GM12878 (cell line): ENCODE data around the gene PID1. TPM values are rescaled to one million over a fixed set of nuclear protein-coding genes. Genes with fewer than 3 reads are reported as not detected.

Experiments used
- ATAC-seq: fragments of 200-7000 bp; cut with Tn5 transposase; 3 replicates; pipeline ENCODE4 v1.9.1; 2020; ENCODE audit warnings: mild to moderate bottlenecking, moderate library complexity
- BruUV-seq: library from RNA; stranded (reverse); fragments of 400-500 nt; replicated peaks from 2 replicates; lab custom pipeline; 2021; lab: Mats Ljungman, UMichigan
- CTCF ChIA-PET: fragments of 300-600 bp; sonication (Branson Sonifier 250); formaldehyde crosslinking; extraction: SDS; loops from one replicate; lab custom pipeline; 2021; ENCODE audit warnings: inconsistent platforms; lab: Yijun Ruan, JAX
- POLR2A ChIA-PET: fragments of 350-600 bp; formaldehyde crosslinking; extraction: SDS; loops from one replicate; lab custom pipeline; 2021; ENCODE audit warnings: inconsistent platforms; lab: Charles Lee
- RAD21 ChIA-PET: fragments of 300-600 bp; sonication (Branson Sonifier 250); formaldehyde crosslinking; loops from one replicate; lab custom pipeline; 2023; ENCODE audit warnings: antibody characterized with exemption; ENCODE audit not compliant: unreplicated experiment; lab: Charles Lee
- SMC1A ChIA-PET: fragments of 300-600 bp; sonication (Branson Sonifier 250); formaldehyde crosslinking; loops from one replicate; lab custom pipeline; 2023; ENCODE audit not compliant: unreplicated experiment, uncharacterized antibody; lab: Charles Lee
- DNase-seq: peaks from one replicate; pipeline ENCODE4 v3.0.0-alpha.2; 2011; ENCODE audit warnings: low read depth, low spot score
- FAIRE-seq: peaks from 3 replicates; lab custom pipeline; 2011; peaks lifted over from hg19 to GRCh38; lab: Jason Lieb, UNC
- H2AFZ ChIP-seq: 2 replicates; pipeline ENCODE4 v1.6.0; 2011; ENCODE audit warnings: low read depth, low read length, control low read depth; ENCODE audit not compliant: control insufficient read depth
- H3K27ac ChIP-seq: 2 replicates; pipeline ENCODE4 v1.5.1; 2011; ENCODE audit warnings: control low read depth; ENCODE audit not compliant: control insufficient read depth, insufficient read depth
- H3K27me3 ChIP-seq, 2 experiments: replicated peaks in 1 of 2; 2 replicates each; pipeline versions ENCODE4 v1.6.0 to v1.6.1; 2011; ENCODE audit warnings: low read length in 1 of 2; ENCODE audit not compliant: control insufficient read depth in 2 of 2, insufficient read depth in 2 of 2
- H3K36me3 ChIP-seq, 2 experiments: 2 replicates each; pipeline ENCODE4 v1.5.1; 2011; ENCODE audit warnings: low read length in 1 of 2; ENCODE audit not compliant: control insufficient read depth in 2 of 2, insufficient read depth in 2 of 2
- H3K4me1 ChIP-seq: 2 replicates; pipeline ENCODE4 v1.6.1; 2011; ENCODE audit warnings: mild to moderate bottlenecking, low read length, moderate library complexity, mixed read lengths; ENCODE audit not compliant: control insufficient read depth, insufficient read depth
- H3K4me2 ChIP-seq: 2 replicates; pipeline ENCODE4 v1.6.0; 2011; ENCODE audit warnings: control low read depth; ENCODE audit not compliant: control insufficient read depth, insufficient read depth
- H3K4me3 ChIP-seq: fragments of 200-600 bp; sonication (generic); 2 replicates; pipeline ENCODE4 v1.5.1; 2016
- H3K79me2 ChIP-seq: 2 replicates; pipeline ENCODE4 v1.6.0; 2011; ENCODE audit warnings: low read length; ENCODE audit not compliant: control insufficient read depth, insufficient read depth
- H3K9ac ChIP-seq: 2 replicates; pipeline ENCODE4 v1.8.0; 2011; ENCODE audit warnings: low read length, control low read depth, mixed read lengths; ENCODE audit not compliant: control insufficient read depth, insufficient read depth
- H3K9me3 ChIP-seq: replicated peaks from 3 replicates; pipeline ENCODE4 v1.5.1; 2011; ENCODE audit warnings: mild to moderate bottlenecking, low read length; ENCODE audit not compliant: control insufficient read depth, insufficient read depth
- H4K20me1 ChIP-seq: 2 replicates; pipeline ENCODE4 v1.6.0; 2011; ENCODE audit not compliant: control insufficient read depth, insufficient read depth
- BRCA1 ChIP-seq: IDR thresholded peaks from 2 replicates; pipeline ENCODE4 v1.6.1; 2011; ENCODE audit warnings: low read depth, low read length, improper control_type of control experiment
- CREM ChIP-seq: IDR thresholded peaks from 2 replicates; pipeline ENCODE4 v1.6.1; 2014; ENCODE audit warnings: antibody characterized with exemption, low read depth
- IKZF2 ChIP-seq, 2 experiments: fragments of 450-650 bp; IDR thresholded peaks; 2 replicates each; pipeline ENCODE4 v1.6.1; 2017; ENCODE audit warnings: mild to moderate bottlenecking in 2 of 2, moderate library complexity in 2 of 2
- LARP7 ChIP-seq: fragments of 450-650 bp; IDR thresholded peaks from 2 replicates; pipeline ENCODE4 v1.6.1; 2017; ENCODE audit warnings: mild to moderate bottlenecking
- MEF2B ChIP-seq: fragments of 450-650 bp; IDR thresholded peaks from 2 replicates; pipeline ENCODE4 v1.6.1; 2018; ENCODE audit warnings: mild to moderate bottlenecking, moderate library complexity; ENCODE audit not compliant: partially characterized antibody, poor library complexity, severe bottlenecking
- RUNX3 ChIP-seq: IDR thresholded peaks from 2 replicates; pipeline ENCODE4 v1.6.1; 2012; ENCODE audit warnings: low read length, inconsistent platforms
- SIN3A ChIP-seq: IDR thresholded peaks from 2 replicates; pipeline ENCODE4 v1.6.1; 2012; ENCODE audit warnings: low read depth, low read length, improper control_type of control experiment
- TAF1 ChIP-seq: IDR thresholded peaks from 2 replicates; pipeline ENCODE4 v1.6.1; 2011; ENCODE audit warnings: mild to moderate bottlenecking, low read depth, low read length, borderline replicate concordance
- TBL1XR1 ChIP-seq: IDR thresholded peaks from 2 replicates; pipeline ENCODE4 v1.6.1; 2012; ENCODE audit warnings: low read depth, low read length, improper control_type of control experiment
- ZNF384 ChIP-seq: IDR thresholded peaks from 2 replicates; pipeline ENCODE4 v1.6.1; 2012; ENCODE audit warnings: low read depth, mild to moderate bottlenecking, low read length, improper control_type of control experiment, borderline replicate concordance
- WGBS: methylation state at CpG from one replicate; pipeline ENCODE4 v1.1.6; 2016; ENCODE audit warnings: low lambda C conversion rate; ENCODE audit not compliant: insufficient replicate concordance, insufficient coverage; ENCODE audit errors: missing lambda C conversion rate; 5-methylcytosine and 5-hydroxymethylcytosine counted together
- in situ Hi-C: fragments of 300-500 bp; cut with MboI; formaldehyde crosslinking; loops from 9 replicates; pipeline ENCODE4 v1.14.3; 2018; ENCODE audit warnings: mixed read lengths
- intact Hi-C: fragments of 100-400 bp; cut with micrococcal nuclease; formaldehyde crosslinking; loops from one replicate; pipeline ENCODE4 v1.14.2; 2022; ENCODE audit not compliant: unreplicated experiment
- polyA plus RNA-seq, 11 experiments: library from polyadenylated mRNA; depleted of rRNA in 4 of 11; unstranded in 6 of 11; stranded (reverse) in 5 of 11; fragments of >200 nt; fragmentation: Nextera tagmentation in 4 of 11; fragmentation: Illumina TruSeq in 1 of 11; extraction: Ambion mirVana in 4 of 11; extraction: Trizol in 1 of 11; gene quantifications; 1 replicate in 1 of 11; 2 replicates in 10 of 11; pipeline versions ENCODE4 v1.2.1 to v1.2.3, GENCODE V29; 2011 to 2016; ENCODE audit warnings: inconsistent platforms in 2 of 11, missing spikeins in 2 of 11, low read depth in 1 of 11
- total RNA-seq, 4 experiments: library from RNA; depleted of rRNA in 3 of 4; stranded (reverse); fragments of >200 nt in 3 of 4; fragmentation: Illumina TruSeq in 1 of 4; extraction: Trizol in 1 of 4; gene quantifications; 2 replicates each; pipeline versions ENCODE4 v1.2.1 to v1.2.3, GENCODE V29; 2013 to 2021
- TF ChIP-seq, protein P1 (sequence below): IDR thresholded peaks from 2 replicates; pipeline ENCODE4 v1.6.1; 2012; ENCODE audit warnings: low read depth, low read length, improper control_type of control experiment
- TF ChIP-seq, protein P2 (sequence below): fragments of 450-650 bp; IDR thresholded peaks from 2 replicates; pipeline ENCODE4 v1.6.1; 2016; ENCODE audit warnings: mild to moderate bottlenecking, moderate library complexity, borderline replicate concordance

PID1 gene
- total and polyA plus RNA-seq, 10 of the 15 experiments (the other 5 are each of a cell fraction or from before 2014, with no cell fraction given), result not detected

DNA sequence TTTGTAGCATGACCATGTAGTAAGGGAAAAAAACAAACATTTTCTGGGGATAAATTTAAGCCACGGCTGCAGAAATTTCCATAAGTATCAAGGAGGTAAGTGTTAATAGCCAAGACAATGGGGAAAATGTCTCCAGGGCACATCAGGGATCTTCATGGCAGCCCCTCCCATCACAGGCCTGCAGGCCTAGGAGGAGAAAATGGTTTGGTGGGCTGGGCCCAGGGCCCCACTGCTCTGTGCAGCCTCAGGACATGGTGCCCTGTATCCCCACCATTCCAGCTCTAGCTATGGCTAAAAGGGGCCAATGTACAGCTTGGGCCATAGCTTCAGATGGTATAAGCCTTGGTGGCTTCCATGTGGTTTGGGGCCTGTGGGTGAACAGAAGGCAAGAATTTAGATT, 271.8 kb downstream of the PID1 start:
- H3K27ac ChIP-seq, result no peak overlapping the region
- no peaks in the 10 kb centered on the region for H3K36me3 ChIP-seq
- H3K4me2 ChIP-seq, result no peak overlapping the region
- no peaks in the 10 kb centered on the region for H3K79me2 ChIP-seq
- no TSS peak for BruUV-seq
- no peak overlapping the region for H3K9ac ChIP-seq
- no peaks in the 10 kb centered on the region for H3K4me1 ChIP-seq
- intact Hi-C loops, result no loop called here
- WGBS, result 0% methylated on average over 1 of the region's 1 CpG
- in situ Hi-C loops, result no loop called here
- no peaks in the 10 kb centered on the region for H4K20me1 ChIP-seq
- SMC1A ChIA-PET, result no interaction called here
- DNase-seq (no peak), ATAC-seq (no peak), FAIRE-seq (no peak)
- POLR2A ChIA-PET, result no interaction called here
- RAD21 ChIA-PET, result no interaction called here
- H3K27me3 ChIP-seq, result no peaks in the 10 kb centered on the region
- H2AFZ ChIP-seq, result no peak overlapping the region
- no peaks in the 10 kb centered on the region; the same call in 2 of the 3 replicates for H3K9me3 ChIP-seq
- TF ChIP-seq SIN3A, result no peak
- TF ChIP-seq CREM, result no peak
- no peak for TF ChIP-seq TAF1
- no peak for TF ChIP-seq IKZF2 (IDR thresholded peaks at IDR 0.05)
- TF ChIP-seq TBL1XR1, result no peak
- TF ChIP-seq BRCA1, result no peak
- TF ChIP-seq, protein P1, sequence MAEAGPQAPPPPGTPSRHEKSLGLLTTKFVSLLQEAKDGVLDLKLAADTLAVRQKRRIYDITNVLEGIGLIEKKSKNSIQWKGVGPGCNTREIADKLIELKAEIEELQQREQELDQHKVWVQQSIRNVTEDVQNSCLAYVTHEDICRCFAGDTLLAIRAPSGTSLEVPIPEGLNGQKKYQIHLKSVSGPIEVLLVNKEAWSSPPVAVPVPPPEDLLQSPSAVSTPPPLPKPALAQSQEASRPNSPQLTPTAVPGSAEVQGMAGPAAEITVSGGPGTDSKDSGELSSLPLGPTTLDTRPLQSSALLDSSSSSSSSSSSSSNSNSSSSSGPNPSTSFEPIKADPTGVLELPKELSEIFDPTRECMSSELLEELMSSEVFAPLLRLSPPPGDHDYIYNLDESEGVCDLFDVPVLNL, result no peak
- TF ChIP-seq LARP7, result no peak
- TF ChIP-seq MEF2B, result no peak
- no peak for TF ChIP-seq ZNF384
- no peak for TF ChIP-seq RUNX3
- TF ChIP-seq, protein P2, sequence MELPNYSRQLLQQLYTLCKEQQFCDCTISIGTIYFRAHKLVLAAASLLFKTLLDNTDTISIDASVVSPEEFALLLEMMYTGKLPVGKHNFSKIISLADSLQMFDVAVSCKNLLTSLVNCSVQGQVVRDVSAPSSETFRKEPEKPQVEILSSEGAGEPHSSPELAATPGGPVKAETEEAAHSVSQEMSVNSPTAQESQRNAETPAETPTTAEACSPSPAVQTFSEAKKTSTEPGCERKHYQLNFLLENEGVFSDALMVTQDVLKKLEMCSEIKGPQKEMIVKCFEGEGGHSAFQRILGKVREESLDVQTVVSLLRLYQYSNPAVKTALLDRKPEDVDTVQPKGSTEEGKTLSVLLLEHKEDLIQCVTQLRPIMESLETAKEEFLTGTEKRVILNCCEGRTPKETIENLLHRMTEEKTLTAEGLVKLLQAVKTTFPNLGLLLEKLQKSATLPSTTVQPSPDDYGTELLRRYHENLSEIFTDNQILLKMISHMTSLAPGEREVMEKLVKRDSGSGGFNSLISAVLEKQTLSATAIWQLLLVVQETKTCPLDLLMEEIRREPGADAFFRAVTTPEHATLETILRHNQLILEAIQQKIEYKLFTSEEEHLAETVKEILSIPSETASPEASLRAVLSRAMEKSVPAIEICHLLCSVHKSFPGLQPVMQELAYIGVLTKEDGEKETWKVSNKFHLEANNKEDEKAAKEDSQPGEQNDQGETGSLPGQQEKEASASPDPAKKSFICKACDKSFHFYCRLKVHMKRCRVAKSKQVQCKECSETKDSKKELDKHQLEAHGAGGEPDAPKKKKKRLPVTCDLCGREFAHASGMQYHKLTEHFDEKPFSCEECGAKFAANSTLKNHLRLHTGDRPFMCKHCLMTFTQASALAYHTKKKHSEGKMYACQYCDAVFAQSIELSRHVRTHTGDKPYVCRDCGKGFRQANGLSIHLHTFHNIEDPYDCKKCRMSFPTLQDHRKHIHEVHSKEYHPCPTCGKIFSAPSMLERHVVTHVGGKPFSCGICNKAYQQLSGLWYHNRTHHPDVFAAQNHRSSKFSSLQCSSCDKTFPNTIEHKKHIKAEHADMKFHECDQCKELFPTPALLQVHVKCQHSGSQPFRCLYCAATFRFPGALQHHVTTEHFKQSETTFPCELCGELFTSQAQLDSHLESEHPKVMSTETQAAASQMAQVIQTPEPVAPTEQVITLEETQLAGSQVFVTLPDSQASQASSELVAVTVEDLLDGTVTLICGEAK, result no peak
- no peak overlapping the region for H3K4me3 ChIP-seq
- CTCF ChIA-PET, result no interaction called here
